ENCODE data around the gene NEO1. TPM values are rescaled to one million over a fixed set of nuclear protein-coding genes. Genes with fewer than 3 reads are reported as not detected.

The NEO1 gene
- polyA plus RNA-seq, 1 donor from 2014 or later: 57.0 TPM

DNA sequence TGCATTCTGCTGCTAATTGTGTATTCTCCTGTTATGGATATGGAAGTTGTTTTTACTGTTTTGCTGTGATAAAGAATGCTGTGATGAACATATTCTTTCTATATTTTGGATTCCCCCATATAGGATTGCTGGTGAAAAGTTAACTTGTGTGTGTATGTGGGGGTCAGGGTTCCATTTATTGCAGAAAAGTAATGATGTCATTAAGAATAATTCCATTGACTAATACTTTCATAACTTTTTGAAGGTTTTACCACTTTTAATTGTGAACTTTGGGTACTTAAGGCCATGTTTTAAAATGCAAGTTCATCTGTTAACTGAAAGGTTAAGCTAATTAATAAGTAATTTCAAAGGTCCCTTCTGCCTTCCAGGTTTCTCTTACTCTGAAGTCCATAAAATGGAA, 6.2 kb downstream of the NEO1 start:
- H3K4me3 ChIP-seq (ENCODE audit: low read length): no peak overlapping the region
- TF ChIP-seq, protein P1, sequence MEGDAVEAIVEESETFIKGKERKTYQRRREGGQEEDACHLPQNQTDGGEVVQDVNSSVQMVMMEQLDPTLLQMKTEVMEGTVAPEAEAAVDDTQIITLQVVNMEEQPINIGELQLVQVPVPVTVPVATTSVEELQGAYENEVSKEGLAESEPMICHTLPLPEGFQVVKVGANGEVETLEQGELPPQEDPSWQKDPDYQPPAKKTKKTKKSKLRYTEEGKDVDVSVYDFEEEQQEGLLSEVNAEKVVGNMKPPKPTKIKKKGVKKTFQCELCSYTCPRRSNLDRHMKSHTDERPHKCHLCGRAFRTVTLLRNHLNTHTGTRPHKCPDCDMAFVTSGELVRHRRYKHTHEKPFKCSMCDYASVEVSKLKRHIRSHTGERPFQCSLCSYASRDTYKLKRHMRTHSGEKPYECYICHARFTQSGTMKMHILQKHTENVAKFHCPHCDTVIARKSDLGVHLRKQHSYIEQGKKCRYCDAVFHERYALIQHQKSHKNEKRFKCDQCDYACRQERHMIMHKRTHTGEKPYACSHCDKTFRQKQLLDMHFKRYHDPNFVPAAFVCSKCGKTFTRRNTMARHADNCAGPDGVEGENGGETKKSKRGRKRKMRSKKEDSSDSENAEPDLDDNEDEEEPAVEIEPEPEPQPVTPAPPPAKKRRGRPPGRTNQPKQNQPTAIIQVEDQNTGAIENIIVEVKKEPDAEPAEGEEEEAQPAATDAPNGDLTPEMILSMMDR (IDR thresholded peaks at IDR 0.05; ENCODE audit: poor library complexity, severe bottlenecking): no peak
- TF ChIP-seq, protein P2, sequence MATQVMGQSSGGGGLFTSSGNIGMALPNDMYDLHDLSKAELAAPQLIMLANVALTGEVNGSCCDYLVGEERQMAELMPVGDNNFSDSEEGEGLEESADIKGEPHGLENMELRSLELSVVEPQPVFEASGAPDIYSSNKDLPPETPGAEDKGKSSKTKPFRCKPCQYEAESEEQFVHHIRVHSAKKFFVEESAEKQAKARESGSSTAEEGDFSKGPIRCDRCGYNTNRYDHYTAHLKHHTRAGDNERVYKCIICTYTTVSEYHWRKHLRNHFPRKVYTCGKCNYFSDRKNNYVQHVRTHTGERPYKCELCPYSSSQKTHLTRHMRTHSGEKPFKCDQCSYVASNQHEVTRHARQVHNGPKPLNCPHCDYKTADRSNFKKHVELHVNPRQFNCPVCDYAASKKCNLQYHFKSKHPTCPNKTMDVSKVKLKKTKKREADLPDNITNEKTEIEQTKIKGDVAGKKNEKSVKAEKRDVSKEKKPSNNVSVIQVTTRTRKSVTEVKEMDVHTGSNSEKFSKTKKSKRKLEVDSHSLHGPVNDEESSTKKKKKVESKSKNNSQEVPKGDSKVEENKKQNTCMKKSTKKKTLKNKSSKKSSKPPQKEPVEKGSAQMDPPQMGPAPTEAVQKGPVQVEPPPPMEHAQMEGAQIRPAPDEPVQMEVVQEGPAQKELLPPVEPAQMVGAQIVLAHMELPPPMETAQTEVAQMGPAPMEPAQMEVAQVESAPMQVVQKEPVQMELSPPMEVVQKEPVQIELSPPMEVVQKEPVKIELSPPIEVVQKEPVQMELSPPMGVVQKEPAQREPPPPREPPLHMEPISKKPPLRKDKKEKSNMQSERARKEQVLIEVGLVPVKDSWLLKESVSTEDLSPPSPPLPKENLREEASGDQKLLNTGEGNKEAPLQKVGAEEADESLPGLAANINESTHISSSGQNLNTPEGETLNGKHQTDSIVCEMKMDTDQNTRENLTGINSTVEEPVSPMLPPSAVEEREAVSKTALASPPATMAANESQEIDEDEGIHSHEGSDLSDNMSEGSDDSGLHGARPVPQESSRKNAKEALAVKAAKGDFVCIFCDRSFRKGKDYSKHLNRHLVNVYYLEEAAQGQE (IDR thresholded peaks at IDR 0.05; ENCODE audit: borderline replicate concordance): no peak
- TF ChIP-seq RAD21 (conservative IDR thresholded peaks at IDR 0.05): no peak
- TF ChIP-seq TAF1 (IDR thresholded peaks at IDR 0.05; ENCODE audit: low read depth): no peak
- TF ChIP-seq POLR2AphosphoS5 (IDR thresholded peaks at IDR 0.05): no peak
- no peak for TF ChIP-seq EP300 (conservative IDR thresholded peaks at IDR 0.05; ENCODE audit: poor library complexity, severe bottlenecking)
- no peak for TF ChIP-seq SMC3 (conservative IDR thresholded peaks at IDR 0.05; ENCODE audit: poor library complexity)
- TF ChIP-seq EZH2 (IDR thresholded peaks at IDR 0.05; ENCODE audit: borderline replicate concordance, insufficient read depth, low read length, poor library complexity, severe bottlenecking): no peak
- TF ChIP-seq MXI1 (conservative IDR thresholded peaks at IDR 0.05; ENCODE audit: poor library complexity, severe bottlenecking): no peak
- no peak overlapping the region for H3K4me2 ChIP-seq (ENCODE audit: low read length)
- H3K27ac ChIP-seq (ENCODE audit: low read length): no peak overlapping the region
- H3K9me2 ChIP-seq (ENCODE audit: insufficient read depth, low read length): no peaks in the 10 kb centered on the region
- no peak overlapping the region for H3K9ac ChIP-seq (ENCODE audit: low read length)
- H2AFZ ChIP-seq (ENCODE audit: low read depth, low read length): no peak overlapping the region
- peaks cover 6% of the 10 kb centered on the region for H4K20me1 ChIP-seq (ENCODE audit: insufficient read depth)
- no peaks in the 10 kb centered on the region for H3K27me3 ChIP-seq (ENCODE audit: insufficient read depth, low read depth, low read length)
- no peaks in the 10 kb centered on the region for H3F3A ChIP-seq (ENCODE audit: insufficient read depth, low read length, poor library complexity, severe bottlenecking)
- peaks cover 96% of the 10 kb centered on the region for H3K79me2 ChIP-seq (replicated peaks; ENCODE audit: insufficient read depth, low read length)
- no peaks in the 10 kb centered on the region for H3K9me3 ChIP-seq (ENCODE audit: low read length)
- H3K36me3 ChIP-seq (ENCODE audit: insufficient read depth, low read length): no peaks in the 10 kb centered on the region

DNA sequence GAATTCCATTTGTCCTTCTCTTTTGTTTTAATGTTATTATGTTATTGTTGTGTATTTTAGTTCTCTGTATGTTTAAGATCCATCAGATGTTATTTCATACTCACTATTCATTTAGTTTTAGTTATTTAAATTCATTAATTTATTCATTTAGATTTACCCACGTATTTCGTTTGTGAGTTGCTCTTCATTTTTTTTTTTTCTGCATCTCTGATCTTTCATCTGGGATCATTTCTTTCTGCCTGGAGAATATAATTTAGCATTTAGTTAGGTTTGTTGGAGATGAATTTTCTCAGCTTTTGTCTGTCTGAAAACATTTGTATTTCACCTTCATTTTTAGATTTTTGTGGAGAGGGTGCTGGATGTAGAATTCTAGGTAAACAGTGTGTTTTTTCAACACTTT, 12.9 kb downstream of the NEO1 start:
- no peak overlapping the region for H3K27ac ChIP-seq (ENCODE audit: low read length)
- H3K9me3 ChIP-seq (ENCODE audit: low read length): no peaks in the 10 kb centered on the region
- H3F3A ChIP-seq (ENCODE audit: insufficient read depth, low read length, poor library complexity, severe bottlenecking): no peaks in the 10 kb centered on the region
- no peak for TF ChIP-seq MXI1 (conservative IDR thresholded peaks at IDR 0.05; ENCODE audit: poor library complexity, severe bottlenecking)
- TF ChIP-seq, protein P1 (IDR thresholded peaks at IDR 0.05; ENCODE audit: poor library complexity, severe bottlenecking): no peak
- TF ChIP-seq EZH2 (IDR thresholded peaks at IDR 0.05; ENCODE audit: borderline replicate concordance, insufficient read depth, low read length, poor library complexity, severe bottlenecking): no peak
- no peak for TF ChIP-seq SMC3 (conservative IDR thresholded peaks at IDR 0.05; ENCODE audit: poor library complexity)
- TF ChIP-seq EP300 (conservative IDR thresholded peaks at IDR 0.05; ENCODE audit: poor library complexity, severe bottlenecking): no peak
- no peak for TF ChIP-seq POLR2AphosphoS5 (IDR thresholded peaks at IDR 0.05)
- TF ChIP-seq, protein P2 (IDR thresholded peaks at IDR 0.05; ENCODE audit: borderline replicate concordance): no peak
- no peak for TF ChIP-seq RAD21 (conservative IDR thresholded peaks at IDR 0.05)
- TF ChIP-seq TAF1 (IDR thresholded peaks at IDR 0.05; ENCODE audit: low read depth): no peak
- H3K4me2 ChIP-seq (ENCODE audit: low read length): no peak overlapping the region
- H3K36me3 ChIP-seq (ENCODE audit: insufficient read depth, low read length): no peaks in the 10 kb centered on the region
- H3K9me2 ChIP-seq (ENCODE audit: insufficient read depth, low read length): no peaks in the 10 kb centered on the region
- no peak overlapping the region for H3K9ac ChIP-seq (ENCODE audit: low read length)
- H3K4me3 ChIP-seq (ENCODE audit: low read length): no peak overlapping the region
- H4K20me1 ChIP-seq (ENCODE audit: insufficient read depth): no peaks in the 10 kb centered on the region
- no peak overlapping the region for H2AFZ ChIP-seq (ENCODE audit: low read depth, low read length)
- no peaks in the 10 kb centered on the region for H3K27me3 ChIP-seq (ENCODE audit: insufficient read depth, low read depth, low read length)
- H3K79me2 ChIP-seq (replicated peaks; ENCODE audit: insufficient read depth, low read length): peaks cover 90% of the 10 kb centered on the region

All from neural cell (in vitro differentiated cells).